ENCODE results near the gene RNF44. TPM values are rescaled to one million over a fixed set of nuclear protein-coding genes. Genes with fewer than 3 reads are reported as not detected.

RNF44 gene
- total and polyA plus RNA-seq, 2 of the 13 experiments (the other 11 are each of a cell fraction or from before 2014, with no cell fraction given) = 9.2 to 16.8 TPM

DNA sequence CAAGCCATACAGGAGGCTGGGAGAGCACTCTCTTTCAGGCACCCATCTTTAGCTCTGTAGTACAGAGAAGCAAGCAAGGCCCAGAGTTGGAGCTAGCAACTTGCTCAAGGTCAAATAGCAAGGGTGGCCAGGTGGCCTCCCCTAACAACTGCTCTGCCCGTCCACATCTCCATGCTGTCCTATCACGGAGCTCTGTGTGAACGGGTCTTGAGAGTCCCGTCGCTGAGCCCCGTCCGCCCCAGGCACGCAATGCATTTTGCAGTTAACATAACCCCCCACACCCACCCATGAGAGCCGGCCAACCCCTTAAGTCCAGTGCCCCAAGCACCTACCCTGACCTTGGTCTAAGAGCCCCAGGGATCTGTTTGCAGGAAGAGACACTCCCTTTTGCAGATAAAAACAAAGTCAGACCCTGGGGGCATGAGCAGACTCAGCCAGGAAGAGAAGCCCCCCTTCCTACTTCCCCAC lies 1.5 kb downstream of the RNF44 start (continued):
- no peak for TF ChIP-seq ZBTB40 (IDR thresholded peaks at IDR 0.05)
- no peak for TF ChIP-seq ZBTB40 (CRISPR knock-in tag; IDR thresholded peaks at IDR 0.05)
- TF ChIP-seq HIC2 (CRISPR knock-in tag; IDR thresholded peaks at IDR 0.05; ENCODE audit: low read depth) = no peak
- TF ChIP-seq TP53 (CRISPR knock-in tag; conservative IDR thresholded peaks at IDR 0.05) = no peak
- TF ChIP-seq AKNA (CRISPR knock-in tag; IDR thresholded peaks at IDR 0.05; ENCODE audit: borderline replicate concordance) = no peak
- TF ChIP-seq ZKSCAN8 (CRISPR knock-in tag; IDR thresholded peaks at IDR 0.05; ENCODE audit: borderline replicate concordance) = no peak
- no peak for TF ChIP-seq NR2F6 (IDR thresholded peaks at IDR 0.05)
- no peak for TF ChIP-seq NR2F6 (CRISPR knock-in tag; IDR thresholded peaks at IDR 0.05)
- no peak for TF ChIP-seq EHMT2 (IDR thresholded peaks at IDR 0.05; ENCODE audit: borderline replicate concordance, low read depth, low read length)
- TF ChIP-seq, protein P1, sequence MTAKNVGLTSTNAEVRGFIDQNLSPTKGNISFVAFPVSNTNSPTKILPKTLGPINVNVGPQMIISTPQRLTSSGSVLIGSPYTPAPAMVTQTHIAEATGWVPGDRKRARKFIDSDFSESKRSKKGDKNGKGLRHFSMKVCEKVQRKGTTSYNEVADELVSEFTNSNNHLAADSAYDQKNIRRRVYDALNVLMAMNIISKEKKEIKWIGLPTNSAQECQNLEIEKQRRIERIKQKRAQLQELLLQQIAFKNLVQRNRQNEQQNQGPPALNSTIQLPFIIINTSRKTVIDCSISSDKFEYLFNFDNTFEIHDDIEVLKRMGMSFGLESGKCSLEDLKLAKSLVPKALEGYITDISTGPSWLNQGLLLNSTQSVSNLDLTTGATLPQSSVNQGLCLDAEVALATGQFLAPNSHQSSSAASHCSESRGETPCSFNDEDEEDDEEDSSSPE (CRISPR knock-in tag; IDR thresholded peaks at IDR 0.05) = no peak
- 0 out of 2 replicates have a peak, but pooled peaks have one; percentile 50 for TF ChIP-seq ZFY (CRISPR knock-in tag; IDR thresholded peaks at IDR 0.05)

Data from HepG2 (cell line).